GM23248 (cell line): ENCODE measurements around the gene BOD1.

Source experiments
- EZH2 ChIP-seq: fragments of 200-600 bp; sonication (generic); IDR thresholded peaks from 2 replicates; pipeline ENCODE4 v1.6.1; 2018; ENCODE audit warnings: antibody characterized with exemption, mild to moderate bottlenecking; ENCODE audit not compliant: insufficient read depth, poor library complexity, severe bottlenecking
- EZH2phosphoT487 ChIP-seq: fragments of 200-600 bp; sonication (generic); IDR thresholded peaks from 2 replicates; pipeline ENCODE4 v1.6.1; 2018; ENCODE audit warnings: antibody characterized with exemption, moderate library complexity, mild to moderate bottlenecking, low read depth; ENCODE audit not compliant: insufficient read depth

- TF ChIP-seq EZH2phosphoT487 = no peak
- no peak for TF ChIP-seq EZH2
Measured at GRCh38 chr5:173640156-173640804, 23.8 kb upstream of the BOD1 start.
